GM21786 (cell line): Measurements from ENCODE around the gene CRIP2.

Experiments used
- ATAC-seq: cut with Tn5 transposase; IDR thresholded peaks from one replicate; pipeline ENCODE4 v1.9.1; 2021; ENCODE audit not compliant: unreplicated experiment

The CRIP2 gene

DNA sequence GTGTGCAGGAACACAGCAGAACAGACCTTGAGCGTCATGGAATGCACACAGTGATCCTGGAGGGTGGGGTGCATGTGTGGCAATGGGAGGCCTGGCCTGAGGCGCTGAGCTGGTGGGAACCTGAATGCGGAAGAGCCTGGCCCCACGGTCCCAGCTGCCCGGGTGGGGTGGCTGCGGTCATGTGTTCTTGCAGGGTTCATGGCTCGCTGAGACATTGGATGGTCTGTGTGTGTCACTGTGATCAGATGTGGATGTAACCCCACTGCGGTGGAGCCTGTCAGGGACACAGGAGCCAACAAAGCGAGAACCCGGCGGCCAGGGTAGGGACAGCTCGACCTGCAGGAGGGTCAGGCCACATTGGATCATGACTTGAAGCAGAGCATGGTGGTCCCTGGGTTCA, 31.8 kb upstream of the CRIP2 start:
- ATAC-seq: no peak

DNA sequence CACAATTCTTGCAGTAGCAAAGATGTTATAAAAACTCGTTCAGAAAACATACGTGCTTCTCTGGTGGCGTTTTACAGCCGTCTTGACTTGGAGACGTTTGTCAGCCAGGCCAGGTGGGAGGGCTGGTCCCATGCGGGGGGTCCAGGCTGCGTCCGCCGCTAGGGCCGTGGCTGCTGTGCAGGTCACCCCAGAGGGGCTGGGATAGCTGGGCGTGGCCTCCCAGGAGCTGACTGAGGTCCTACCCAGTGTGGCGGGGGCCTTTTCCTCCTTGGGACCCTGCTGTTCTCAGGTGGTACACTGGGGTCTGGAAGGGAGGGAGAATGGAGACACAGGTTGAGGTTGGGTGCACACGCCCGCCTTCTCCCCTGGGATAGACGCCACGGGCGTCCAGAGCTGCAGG, 29.8 kb upstream of the CRIP2 start:
- ATAC-seq: no peak

DNA sequence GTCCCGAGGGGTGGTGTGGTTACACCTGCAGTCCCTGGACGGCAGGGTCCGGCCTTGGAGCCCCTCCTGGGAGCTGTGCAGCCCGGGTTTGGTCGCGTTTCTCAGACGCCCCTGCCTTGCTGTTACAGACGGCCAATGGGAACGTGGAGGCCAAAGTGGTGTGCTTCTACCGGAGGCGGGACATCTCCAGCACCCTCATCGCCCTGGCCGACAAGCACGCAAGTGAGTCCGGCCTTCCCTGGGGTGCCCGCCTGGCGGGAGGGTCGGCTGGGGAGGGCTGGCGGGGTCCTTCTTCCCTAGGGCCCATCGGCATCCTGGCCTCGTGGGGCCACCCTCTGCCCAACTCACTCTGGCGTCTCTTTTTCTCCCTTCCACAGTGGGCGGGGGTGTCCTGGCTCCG, 29.3 kb upstream of the CRIP2 start:
- ATAC-seq: no peak

DNA sequence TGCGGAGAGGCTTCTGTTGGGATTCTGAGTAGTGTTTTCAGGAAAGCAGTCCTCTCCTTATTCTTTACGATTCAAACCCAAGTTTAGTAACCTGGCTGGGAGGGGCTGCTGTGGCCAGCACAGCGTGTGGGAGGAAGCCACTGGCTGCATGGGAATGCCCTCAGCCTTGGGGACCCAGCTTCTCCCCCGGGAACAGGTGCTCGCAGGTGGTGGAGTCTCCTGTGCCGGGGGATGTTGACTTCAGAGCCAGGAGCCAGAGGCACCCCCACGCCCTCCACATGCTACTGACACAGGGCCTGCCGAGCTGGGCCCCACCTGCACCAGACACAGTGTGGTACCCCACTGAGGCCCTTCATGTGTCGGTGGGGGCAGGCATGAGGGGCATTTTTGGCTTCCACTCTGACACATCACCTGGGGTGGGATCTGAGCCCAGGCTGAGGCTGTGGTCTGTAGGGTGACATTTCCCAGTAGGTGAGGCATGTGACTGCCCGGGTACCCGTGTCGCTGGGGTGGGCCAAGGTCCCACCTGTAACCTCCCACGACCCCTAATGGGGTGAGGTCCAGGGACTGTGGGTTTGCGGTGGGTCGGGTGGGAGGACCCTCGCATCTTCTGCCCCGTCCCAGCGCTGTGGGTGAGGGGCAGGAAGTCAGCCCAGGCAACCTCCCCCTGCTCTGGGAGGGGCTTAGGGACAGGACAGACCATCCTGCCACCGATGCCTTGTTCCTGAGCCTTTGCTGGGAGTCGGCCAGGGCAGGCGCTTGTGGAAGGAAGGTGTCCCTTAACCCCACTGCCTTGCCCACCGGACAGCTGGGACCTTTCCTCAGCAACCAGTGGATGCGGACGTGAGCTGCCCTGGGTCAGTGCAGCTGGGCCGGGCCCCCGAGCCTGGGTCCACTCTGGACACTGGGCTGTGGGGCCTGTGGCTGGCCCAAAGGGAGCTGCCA, 28.4 kb upstream of the CRIP2 start:
- ATAC-seq: no peak

DNA sequence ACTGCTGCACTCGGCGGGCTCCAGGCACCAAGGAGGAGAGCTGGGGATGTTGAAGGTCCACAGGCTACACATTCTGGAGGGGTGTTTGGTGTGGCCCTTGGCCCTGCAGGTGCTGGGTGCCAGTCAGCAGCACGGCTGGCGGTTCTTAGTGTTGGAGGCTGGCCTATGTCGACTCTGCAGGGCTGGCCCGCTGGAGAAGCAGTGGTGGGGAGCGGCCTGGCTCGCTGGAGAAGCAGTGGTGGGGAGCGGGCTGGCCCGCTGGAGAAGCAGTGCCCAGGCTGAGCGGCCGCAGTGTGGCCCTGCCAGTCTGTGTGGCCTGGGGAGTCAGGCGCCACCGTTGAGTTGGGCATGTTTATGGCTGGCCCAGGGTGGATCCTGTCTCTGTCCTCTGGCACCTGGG, 27.6 kb upstream of the CRIP2 start:
- ATAC-seq: no peak

DNA sequence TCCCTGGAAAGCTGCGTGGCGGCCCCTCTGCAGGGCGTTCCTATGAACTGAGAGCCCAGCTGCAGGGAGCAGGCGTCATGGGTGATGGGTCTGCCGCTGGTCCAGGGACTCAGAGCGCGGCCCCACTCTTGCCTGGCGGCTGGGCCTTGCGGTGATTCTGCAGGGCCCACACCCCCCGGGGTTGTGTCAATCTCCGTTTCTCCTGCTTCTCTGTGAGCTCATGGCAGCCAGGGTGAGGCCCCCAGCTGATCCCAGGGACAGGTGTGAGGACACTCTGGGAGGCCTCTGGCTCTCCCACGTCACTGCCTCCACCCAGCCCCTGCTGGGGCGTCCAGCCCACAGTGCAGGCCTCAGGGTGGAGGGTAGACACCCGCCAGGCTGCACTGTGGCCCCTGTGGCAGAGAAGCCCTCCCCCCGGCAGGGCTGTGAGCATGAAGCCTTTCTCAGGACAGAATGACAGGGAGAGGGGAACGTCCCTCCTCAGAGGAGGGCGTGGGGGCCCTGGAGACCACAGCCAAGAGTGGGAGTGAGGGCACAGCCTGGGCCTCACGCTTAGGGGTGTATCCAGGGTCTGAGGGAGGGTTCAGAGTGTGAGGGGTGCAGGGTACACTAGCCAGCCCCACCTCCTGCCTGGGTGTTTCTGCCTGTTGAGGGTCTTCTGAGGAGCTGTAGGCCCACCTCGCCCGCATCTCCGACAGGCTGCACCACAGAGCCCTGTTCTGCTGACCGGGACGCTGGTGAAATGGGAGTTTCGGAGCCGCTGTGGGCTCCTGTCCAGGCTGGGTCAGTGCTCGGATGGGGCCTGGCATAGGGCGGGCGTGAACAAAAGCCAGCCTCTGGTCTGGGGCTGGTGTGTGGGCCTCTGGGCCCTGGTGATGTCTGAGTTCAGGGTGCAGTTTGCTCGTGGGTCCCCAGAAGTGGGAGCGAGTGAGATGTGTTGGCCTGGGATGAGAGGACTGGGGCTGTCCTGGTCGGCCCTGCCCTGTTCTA, 26.7 kb upstream of the CRIP2 start:
- no peak for ATAC-seq

DNA sequence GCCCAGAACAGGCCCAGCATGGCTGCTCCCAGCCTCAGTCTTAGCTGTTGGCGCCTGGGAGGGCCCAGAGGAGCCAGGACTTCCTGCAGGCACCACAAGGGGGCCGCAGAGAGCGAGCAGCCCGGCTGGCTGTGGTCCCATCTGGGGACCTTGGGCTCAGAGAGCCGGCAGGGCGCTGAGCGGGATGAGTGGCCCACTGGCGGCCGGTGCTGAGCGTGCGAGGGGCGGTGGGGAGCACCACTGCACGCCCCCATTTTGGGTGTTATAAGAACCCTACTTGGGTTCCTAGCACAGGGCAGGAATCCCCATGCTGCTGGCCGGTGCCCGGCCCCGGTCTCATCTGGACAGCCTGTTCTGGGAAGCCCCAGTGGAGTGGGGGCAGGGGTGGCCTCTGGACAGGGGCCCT, 25.9 kb upstream of the CRIP2 start:
- ATAC-seq: no peak

DNA sequence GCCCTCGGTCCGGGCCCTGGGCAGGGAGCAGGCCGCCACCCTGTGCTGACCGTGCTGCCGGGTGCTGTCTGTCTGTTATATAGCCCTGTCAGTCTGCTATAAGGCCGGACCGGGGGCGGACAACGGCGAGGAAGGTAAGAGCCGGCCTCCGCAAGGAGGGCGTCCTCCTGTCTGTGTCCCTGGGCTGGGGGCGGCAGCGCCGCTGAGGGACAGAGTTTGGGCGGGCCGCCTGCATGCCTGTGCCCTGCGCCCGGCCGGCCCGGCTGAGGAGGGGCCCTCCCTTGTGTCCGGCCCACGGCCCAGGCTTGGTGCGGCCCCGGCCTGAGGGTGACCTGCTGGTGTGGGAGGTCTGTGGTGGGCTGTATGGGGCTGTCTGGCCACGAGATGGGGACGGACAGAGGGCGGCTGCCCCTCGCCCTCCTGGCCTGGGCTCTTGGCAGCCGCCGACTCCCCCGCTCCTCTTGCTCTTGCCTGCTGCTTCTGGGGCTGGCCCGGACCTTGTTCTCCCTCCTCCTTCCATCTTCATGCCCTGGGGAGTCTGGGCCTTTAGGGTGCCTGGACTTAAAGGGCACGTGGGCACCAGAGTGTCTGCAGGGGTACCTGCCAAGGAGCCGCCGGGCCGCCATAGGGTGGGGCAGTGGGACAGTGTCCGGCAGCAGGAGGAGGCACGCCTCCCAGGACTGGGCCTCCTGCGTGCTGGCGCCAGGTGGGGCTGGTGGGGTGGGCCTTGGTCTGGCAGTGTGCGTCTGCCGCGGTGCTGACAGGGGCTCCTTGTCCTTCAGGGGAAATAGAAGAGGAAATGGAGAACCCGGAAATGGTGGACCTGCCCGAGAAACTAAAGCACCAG, 25.1 kb upstream of the CRIP2 start:
- no peak for ATAC-seq

DNA sequence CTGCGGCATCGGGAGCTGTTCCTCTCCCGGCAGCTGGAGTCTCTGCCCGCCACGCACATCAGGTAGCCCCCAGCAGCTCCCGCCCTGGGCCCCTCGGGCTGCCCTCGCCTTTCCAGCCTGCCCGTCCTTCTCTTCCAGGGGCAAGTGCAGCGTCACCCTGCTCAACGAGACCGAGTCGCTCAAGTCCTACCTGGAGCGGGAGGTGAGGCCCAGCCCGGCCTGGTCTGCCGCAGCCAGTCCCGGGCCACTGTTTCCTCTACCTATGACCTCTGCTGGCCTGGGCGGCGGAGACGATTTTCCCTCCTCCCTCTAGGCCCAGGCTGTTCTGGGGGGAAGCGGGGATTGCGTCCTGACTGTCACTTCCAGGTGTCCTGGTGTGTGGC, 24.5 kb upstream of the CRIP2 start:
- no peak for ATAC-seq

DNA sequence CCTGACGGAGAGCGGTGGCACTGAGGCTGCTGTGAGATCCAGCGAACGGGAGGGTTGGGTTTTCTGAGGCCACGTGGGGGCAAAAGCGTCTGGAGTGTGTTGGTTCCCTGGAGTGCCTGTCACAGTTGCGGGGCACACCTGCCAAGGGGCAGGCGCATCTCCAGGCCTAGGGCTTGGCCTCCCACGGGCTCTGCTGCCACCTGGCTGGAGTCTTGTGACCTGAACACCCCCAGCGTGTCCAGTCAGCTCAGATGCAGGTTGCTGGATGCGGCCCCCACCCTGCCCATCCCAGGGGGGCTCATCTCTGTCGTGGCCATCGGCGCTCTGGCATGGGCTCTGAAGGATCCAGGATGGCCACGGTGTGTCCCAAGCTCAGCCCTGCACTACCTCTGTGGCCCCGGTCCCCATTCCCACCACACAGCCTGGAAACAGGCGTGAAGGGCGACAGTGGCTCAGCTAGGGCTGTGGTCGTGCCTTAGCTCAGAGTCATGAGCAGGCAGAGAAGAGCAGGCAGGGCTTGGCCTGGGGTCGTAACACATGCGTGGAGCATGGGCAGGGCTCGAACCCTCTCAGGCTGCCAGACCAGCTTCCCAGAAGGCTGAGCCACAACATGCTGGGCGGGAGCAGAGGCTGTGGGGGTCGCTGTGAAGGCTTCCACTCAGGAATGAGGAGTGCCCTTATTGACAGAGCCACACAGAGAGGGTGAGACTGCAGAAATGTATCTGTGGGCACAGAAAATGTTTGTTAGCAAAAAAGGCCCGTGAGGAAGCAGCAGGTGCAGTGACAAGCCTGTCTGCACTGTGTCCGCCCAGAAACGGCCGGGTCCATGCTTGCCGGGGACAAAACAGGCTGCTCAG, 23.5 kb upstream of the CRIP2 start:
- ATAC-seq: no peak

DNA sequence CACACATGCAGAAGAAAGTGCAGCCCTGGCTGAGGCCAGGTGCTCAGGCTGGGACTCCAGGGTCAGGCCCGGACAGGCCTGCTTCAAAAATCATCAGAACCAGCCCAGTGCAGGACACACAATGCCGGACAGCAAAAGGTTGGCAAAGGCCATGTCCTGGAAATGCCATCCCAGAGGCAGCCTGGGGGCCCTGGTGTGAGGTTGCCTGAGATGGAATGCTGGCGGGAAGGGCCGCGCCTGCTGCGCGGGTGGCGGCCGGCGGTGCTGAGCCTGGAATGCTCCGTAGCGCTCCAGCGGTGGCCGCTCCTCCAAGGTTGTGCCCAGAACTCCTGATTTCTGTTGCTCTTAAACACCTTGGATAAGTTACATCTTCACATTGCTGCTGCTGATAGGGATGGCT, 21.7 kb upstream of the CRIP2 start:
- no peak for ATAC-seq

DNA sequence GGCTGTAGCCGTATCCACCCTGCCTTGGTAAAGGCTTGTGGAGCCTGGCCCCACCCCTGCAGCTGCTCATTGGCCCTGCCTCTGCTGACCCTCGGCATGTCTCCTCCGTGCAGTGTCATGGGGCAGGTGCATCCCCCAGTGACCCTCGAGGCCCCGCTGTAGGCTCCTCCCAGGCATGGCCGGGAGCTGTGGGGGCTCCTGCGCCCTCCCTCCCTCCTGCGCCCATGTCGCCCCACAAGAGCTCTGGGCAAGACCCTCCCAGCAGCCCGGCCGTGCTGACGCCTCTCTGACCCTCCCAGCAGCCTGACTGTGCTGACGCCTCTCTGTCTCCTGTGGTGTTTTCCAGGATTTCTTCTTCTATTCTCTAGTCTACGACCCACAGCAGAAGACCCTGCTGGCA, 20.8 kb upstream of the CRIP2 start:
- no peak for ATAC-seq

DNA sequence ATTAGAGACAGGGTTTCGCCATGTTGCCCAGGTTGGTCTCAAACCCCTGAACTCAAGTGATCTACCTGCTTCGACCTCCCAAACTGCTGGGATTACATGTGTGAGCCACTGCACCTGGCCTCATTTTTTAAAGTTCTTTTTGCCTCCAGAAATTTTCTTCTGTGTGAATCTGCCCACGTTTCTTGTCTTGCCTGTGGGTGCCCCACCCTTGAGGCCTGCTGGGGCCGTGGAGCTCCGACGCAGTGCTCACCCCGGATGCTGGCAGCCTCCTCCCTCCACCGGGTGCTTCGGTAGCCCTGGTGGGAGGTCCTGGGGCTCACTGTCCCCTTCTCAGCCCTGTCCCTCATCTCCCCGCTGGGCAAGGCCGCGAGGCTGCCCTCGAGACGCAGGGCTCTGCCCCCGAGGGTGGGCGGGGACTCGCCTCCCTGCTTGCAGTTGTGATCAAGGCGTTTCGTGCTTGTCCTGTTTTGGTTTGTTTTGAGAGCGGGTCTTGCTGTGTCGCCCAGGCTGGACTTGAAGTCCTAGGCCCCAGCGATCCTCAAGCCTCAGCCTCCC, 19.5 kb upstream of the CRIP2 start:
- ATAC-seq: no peak

DNA sequence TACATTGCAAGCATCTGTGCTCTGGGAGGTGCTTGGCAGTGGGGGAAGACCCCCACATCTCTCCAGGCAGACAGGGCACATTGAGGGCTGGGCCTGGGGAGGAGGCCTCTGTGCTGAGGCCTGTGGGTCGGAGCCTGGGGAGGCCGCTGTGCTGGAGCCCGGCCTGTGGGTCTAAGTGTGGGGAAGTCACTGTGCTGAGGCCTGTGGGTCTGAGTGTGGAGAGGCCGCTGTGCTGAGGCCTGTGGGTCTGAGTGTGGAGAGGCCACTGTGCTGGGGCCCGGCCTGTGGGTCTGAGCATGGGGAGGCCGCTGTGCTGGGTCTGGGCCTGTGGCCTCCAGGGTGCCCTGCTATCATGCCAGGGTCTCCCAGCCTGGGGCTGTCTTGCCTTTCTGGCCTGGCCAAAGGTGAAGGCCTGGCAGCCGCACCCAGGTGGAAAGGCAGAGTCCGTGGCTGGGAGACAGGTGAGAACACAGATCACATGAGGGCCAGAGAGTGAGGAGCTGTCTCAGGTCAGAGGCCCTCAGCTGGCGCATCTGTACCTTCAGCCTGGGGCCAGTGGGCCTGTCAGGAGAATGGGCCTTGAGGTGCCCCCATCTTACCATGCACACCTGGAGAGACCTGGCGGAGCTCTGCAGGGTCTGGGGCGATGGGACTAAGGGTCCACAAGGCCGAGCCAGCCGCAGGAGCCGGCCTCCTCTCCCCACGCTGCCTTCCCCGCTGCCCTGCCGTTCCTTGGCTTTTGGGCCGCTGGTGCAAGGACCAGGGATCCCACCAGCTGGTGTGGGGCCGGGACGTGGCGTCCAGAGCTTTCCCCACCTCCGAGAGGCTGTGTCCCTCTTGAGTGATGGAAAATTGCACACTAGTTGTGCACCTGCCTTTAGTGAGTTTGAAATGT, 18.6 kb upstream of the CRIP2 start:
- ATAC-seq: no peak

DNA sequence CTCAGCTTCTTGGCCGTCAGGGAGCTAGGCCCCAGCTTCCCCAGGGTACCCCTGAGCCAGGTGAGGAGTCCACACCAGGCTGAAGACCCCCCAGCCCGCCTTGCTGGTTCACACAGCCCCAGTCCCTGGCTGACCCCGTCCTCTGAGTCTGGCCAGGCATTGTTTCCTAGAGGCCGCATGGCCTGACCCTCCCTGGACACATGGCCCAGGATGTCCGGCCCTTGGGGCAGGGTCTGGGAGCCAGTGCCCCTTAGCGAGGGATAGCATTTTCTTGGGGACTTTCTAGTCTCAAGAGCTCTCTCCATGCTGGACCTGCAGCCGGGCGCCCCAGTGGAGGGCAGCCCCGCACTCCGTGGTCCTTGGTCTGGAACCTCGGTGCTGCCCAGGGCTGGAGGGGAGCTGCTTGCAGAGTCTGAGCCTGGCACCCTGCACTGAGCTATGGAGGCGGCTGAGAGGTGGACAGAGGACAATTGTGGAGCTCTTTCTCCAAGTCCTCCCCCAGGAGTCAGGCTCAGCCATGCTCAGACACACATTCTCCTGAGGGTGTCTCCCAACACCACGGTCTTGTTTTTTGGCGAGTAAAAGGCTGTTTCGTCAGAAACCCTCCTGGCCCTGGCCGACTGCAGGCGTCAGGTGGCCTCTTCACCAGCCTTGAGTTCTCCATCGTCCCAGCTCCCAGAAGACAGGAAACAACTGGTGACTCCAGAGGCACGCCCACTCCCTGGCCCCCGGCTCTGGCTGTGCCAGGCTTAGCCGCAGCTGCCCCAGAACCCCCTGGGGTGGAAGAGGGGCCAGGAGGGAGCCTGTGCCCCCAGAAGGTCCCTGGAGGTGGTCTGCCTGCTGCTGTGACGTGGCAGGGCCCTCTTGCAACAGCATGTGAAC, 17.6 kb upstream of the CRIP2 start:
- no peak for ATAC-seq

DNA sequence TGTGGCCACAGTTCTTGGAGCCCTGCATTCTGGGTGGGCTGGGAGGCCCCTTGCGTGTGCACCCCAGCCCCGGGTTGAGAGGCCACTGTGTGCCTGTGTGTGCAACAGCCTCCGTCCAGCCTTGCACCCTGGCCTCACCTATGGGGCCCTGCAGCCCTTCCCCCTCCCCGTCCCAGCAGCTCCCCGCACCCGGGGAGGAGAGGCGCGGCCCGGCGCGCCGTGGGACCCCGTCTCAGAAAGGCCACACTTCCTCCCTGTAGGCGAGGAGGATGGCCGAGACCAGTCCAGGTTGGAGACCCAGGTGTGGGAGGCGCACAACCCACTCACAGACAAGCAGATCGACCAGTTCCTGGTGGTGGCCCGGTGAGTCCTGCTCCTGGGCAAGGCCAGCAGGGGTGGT, 16.6 kb upstream of the CRIP2 start:
- ATAC-seq: no peak

DNA sequence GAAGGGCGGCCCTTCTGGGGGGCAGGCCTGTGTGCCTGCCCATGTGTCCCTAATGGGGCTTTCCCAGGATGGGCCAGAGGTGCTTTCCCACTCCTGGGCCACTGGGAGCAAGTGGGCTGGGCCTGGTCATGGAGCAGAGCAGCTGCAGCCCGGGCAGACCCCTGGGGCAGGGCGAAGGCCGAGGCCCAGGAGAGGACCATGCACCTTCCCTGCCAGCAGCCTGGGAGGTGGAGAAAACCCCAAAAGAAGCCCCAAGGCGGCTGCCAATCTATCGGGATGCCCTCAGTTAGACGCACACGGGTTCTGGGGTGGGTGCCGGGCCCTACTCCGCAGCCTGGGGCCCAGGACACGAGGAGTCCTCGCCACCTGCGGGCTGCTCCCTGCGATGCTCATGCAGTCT, 16.1 kb upstream of the CRIP2 start:
- ATAC-seq: no peak

DNA sequence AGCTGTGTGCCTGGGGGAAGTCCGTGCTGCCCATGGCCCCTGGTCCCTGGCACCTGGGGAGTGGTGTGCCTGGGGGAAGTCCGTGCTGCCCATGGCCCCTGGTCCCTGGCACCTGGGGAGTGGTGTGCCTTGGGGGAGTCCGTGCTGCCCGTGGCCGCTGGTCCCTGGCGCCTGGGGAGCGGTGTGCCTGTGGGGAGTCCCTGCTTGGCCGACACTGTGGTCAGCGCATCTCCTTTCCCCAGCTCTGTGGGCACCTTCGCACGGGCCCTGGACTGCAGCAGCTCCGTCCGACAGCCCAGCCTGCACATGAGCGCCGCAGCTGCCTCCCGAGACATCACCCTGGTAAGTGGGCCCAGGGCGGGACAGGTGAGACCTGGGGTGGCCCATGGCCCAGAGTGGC, 14.5 kb upstream of the CRIP2 start:
- no peak for ATAC-seq
